Hematopoietic multipotent progenitor cell treated with erythropoietin and hydrocortisone succinate and interleukin-3 and kit ligand, for 8 days (in vitro differentiated cells): ENCODE data around the gene LYPD3.
A peak's percentile ranks its signal among the peaks of the same experiment; 100 is the strongest.

Source experiments
- DNase-seq: peaks from one replicate; pipeline ENCODE4 v3.0.0-alpha.2; 2015

The LYPD3 gene

GRCh38 chr19:43429395-43429794, 36.0 kb downstream of the LYPD3 start:
- DNase-seq = no peak

DNA sequence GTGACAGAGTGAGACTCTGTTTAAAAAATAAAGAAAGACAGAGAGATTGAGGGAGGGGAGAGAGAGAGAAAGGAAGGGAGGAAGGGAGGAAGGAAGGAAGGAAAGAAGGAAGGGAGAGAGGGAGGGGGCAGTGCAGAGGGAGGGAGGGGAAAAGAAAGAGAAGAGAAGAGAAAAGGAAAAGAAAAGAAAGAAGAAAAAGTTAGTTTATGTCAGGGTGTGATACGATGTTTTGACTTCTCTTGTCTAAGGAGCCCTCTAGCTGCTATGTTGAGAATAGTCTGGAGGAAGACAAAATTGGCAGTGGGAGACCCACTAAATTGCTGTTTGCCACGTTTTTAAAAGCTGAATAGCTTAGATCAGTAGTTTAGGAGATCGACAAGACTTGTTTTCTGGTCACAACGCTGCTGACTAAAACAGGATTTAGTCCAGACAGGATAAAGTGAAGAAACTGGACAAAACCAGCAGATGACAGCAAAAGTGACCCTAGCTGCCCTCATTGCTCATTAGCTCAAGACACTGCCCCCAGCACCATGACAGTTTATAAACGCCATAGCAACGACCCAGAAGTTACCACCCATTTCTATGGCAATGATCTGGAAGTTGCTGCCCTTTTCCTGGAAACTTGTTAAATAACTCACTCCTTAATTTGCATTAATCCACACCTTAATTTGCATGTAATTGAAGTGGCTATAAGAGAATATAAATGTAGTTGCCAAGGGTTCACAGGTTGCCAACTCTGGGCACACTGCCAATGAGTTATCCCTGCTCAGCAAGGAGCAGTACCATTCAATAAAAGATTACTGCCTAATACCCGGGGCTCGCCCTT, 39.6 kb downstream of the LYPD3 start:
- DNase-seq = peak; percentile 60

- no peak for DNase-seq
These were observed 41.6 kb downstream of the LYPD3 start for GRCh38 chr19:43423779-43424178.

DNA sequence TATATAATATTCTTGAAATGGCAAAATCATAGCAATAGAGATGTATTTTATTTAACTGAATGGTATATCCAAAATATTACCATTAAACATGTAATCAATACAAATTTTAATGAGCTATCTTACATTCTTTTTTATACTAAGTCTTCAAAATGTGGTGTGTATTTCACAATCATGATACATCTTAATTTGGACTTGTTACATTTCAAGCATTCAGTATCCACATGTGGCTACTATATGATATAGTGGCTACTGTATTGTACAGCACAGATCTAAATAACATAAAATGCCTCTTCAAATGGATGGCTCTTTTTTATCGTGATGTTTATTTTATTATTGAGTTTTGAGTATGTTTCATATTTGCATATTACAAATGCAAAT, 42.7 kb downstream of the LYPD3 start:
- no peak for DNase-seq

- DNase-seq = no peak
These were observed 43.3 kb downstream of the LYPD3 start for GRCh38 chr19:43422000-43422688.

GRCh38 chr19:43420954-43421353, 44.5 kb downstream of the LYPD3 start:
- no peak for DNase-seq

GRCh38 chr19:43416951-43417623, 48.3 kb downstream of the LYPD3 start:
- no peak for DNase-seq

DNA sequence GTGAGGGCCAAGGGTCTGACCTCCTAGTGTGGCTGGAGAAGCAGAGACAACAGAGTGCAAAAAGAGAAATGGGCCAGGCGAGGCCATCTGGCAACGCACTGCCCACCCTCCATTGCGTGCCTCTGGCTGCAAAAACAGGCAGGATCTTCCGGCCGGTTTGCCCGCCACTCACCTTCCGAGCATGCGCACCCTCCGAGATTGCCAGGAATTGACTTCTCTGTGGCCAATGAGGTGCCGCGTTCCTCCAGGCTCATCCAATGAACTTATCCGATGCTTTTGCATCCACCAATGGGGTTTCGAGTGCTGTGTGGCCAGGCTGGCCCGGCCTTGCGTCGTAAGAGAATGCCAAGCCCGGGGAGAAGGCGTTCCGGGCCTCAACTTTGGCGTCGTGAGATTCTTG, 50.9 kb downstream of the LYPD3 start, which contains the start of gene TEX101:
TEX101 (plus strand) TSS at position 337 of the 400 bp plus-strand sequence. CDS start 1,030 bp downstream, outside the sequence.
- DNase-seq = no peak

DNA sequence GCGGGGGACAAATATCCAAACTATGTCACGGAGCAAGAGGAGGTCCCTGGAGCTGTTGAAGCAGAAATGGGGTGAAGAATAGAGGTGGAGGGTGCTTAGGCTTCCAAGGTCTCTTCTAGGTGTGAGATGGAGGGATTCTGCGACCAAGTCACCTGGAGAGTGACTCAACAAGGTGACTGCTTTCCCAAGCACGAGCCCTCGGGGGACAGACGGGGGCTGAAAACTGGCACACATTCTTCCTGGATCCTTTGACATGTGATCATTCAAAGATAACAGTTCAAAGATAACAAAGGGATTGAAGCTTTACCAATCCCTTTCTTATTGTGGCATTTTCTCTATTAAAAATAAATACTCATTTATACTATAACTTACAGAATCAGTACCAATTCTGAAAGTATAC, 53.0 kb downstream of the LYPD3 start:
- DNase-seq = no peak
